GM23338 (cell line): ENCODE data around the gene ODAD4. TPM values are rescaled to one million over a fixed set of nuclear protein-coding genes. Genes with fewer than 3 reads are reported as not detected.
A peak's percentile ranks its signal among the peaks of the same experiment; 100 is the strongest.

ENCODE experiments used
- ATAC-seq: fragments of 200-7000 bp; cut with Tn5 transposase; 3 replicates; pipeline ENCODE4 v1.9.1; 2020
- DNase-seq: peaks from one replicate; pipeline ENCODE4 v3.0.0-alpha.2; 2015; ENCODE audit warnings: low spot score
- H2AFZ ChIP-seq: fragments of 200-600 bp; sonication (generic); 2 replicates; pipeline ENCODE4 v1.8.0; 2016; ENCODE audit warnings: antibody characterized with exemption, mild to moderate bottlenecking, moderate library complexity
- H3F3A ChIP-seq: fragments of 200-600 bp; sonication (generic); replicated peaks from 2 replicates; pipeline ENCODE4 v1.8.0; 2017; ENCODE audit warnings: antibody characterized with exemption, mixed run types, low read depth
- H3K27ac ChIP-seq: fragments of 200-600 bp; sonication (generic); 2 replicates; pipeline ENCODE4 v1.6.1; 2016; ENCODE audit warnings: low read depth
- H3K27me3 ChIP-seq: fragments of 200-600 bp; sonication (generic); 2 replicates; pipeline ENCODE4 v1.8.0; 2016; ENCODE audit warnings: mild to moderate bottlenecking, mixed run types, moderate library complexity; ENCODE audit not compliant: insufficient read depth
- H3K36me3 ChIP-seq: fragments of 200-600 bp; sonication (generic); 2 replicates; pipeline ENCODE4 v1.8.0; 2016; ENCODE audit warnings: mild to moderate bottlenecking; ENCODE audit not compliant: insufficient read depth
- H3K4me1 ChIP-seq: fragments of 200-600 bp; sonication (generic); 2 replicates; pipeline ENCODE4 v1.8.0; 2016; ENCODE audit warnings: mild to moderate bottlenecking, moderate library complexity; ENCODE audit not compliant: insufficient read depth
- H3K4me2 ChIP-seq: fragments of 200-600 bp; sonication (generic); 2 replicates; pipeline ENCODE4 v1.7.1; 2017; ENCODE audit warnings: mixed run types
- H3K4me3 ChIP-seq: fragments of 200-600 bp; sonication (generic); 2 replicates; pipeline ENCODE4 v1.6.1; 2016; ENCODE audit warnings: mixed run types
- H3K79me2 ChIP-seq: fragments of 200-600 bp; sonication (generic); replicated peaks from 2 replicates; pipeline ENCODE4 v1.8.0; 2017; ENCODE audit warnings: mild to moderate bottlenecking; ENCODE audit not compliant: insufficient read depth
- H3K9me2 ChIP-seq: fragments of 200-600 bp; sonication (generic); 2 replicates; pipeline ENCODE4 v1.8.0; 2017; ENCODE audit not compliant: insufficient read depth
- H4K20me1 ChIP-seq: fragments of 200-600 bp; sonication (generic); replicated peaks from 2 replicates; pipeline ENCODE4 v1.8.0; 2017; ENCODE audit warnings: mild to moderate bottlenecking; ENCODE audit not compliant: insufficient read depth
- H3K27ac Mint-ChIP-seq: 2 replicates; pipeline ENCODE4 v1.8.0; 2020; ENCODE audit warnings: inconsistent platforms, mild to moderate bottlenecking, moderate library complexity, mixed read lengths
- H3K27me3 Mint-ChIP-seq: 3 replicates; pipeline ENCODE4 v1.8.0; 2022; ENCODE audit warnings: low read depth, mild to moderate bottlenecking, moderate library complexity, mixed read lengths, inconsistent platforms; ENCODE audit not compliant: insufficient read depth, poor library complexity
- H3K36me3 Mint-ChIP-seq: 3 replicates; pipeline ENCODE4 v1.8.0; 2021; ENCODE audit warnings: low read depth, mild to moderate bottlenecking, inconsistent platforms, moderate library complexity, mixed read lengths
- H3K4me1 Mint-ChIP-seq: 3 replicates; pipeline ENCODE4 v1.8.0; 2020; ENCODE audit warnings: mild to moderate bottlenecking, inconsistent platforms, mixed read lengths
- H3K4me3 Mint-ChIP-seq: 3 replicates; pipeline ENCODE4 v1.8.0; 2021; ENCODE audit warnings: moderate library complexity, mild to moderate bottlenecking, inconsistent platforms, mixed read lengths
- H3K9me3 Mint-ChIP-seq: 3 replicates; pipeline ENCODE4 v1.8.0; 2020; ENCODE audit warnings: moderate library complexity, mild to moderate bottlenecking, inconsistent platforms, mixed read lengths
- CREB1 ChIP-seq: fragments of 250-450 bp; sonication (Bioruptor Pico); IDR thresholded peaks from 2 replicates; pipeline ENCODE4 v1.5.0; 2020; ENCODE audit warnings: low read depth, mild to moderate bottlenecking, moderate library complexity
- CTCF ChIP-seq, 2 experiments: fragments of 200-600 bp in 1 of 2; sonication (generic) in 1 of 2; conservative IDR thresholded peaks; 2 replicates each; pipeline versions ENCODE4 v1.5.1 to v1.6.1; 2016 to 2017; ENCODE audit warnings: antibody characterized with exemption in 2 of 2, low read depth in 2 of 2, mild to moderate bottlenecking in 2 of 2, moderate library complexity in 1 of 2
- ETS1 ChIP-seq: IDR thresholded peaks from 2 replicates; pipeline ENCODE4 v1.6.1; 2016; ENCODE audit warnings: antibody characterized with exemption
- EZH2 ChIP-seq: fragments of 200-600 bp; sonication (generic); IDR thresholded peaks from one replicate; pipeline ENCODE4 v1.8.0; 2017; ENCODE audit warnings: antibody characterized with exemption, mild to moderate bottlenecking, low read depth; ENCODE audit not compliant: unreplicated experiment
- EZH2phosphoT487 ChIP-seq: fragments of 200-600 bp; sonication (generic); IDR thresholded peaks from one replicate; pipeline ENCODE4 v1.8.1; 2018; ENCODE audit warnings: antibody characterized with exemption; ENCODE audit not compliant: unreplicated experiment
- JUNB ChIP-seq: IDR thresholded peaks from one replicate; pipeline ENCODE4 v1.6.1; 2016; ENCODE audit warnings: antibody characterized with exemption; ENCODE audit not compliant: unreplicated experiment
- NANOG ChIP-seq: IDR thresholded peaks from 2 replicates; pipeline ENCODE4 v1.6.1; 2016; ENCODE audit warnings: antibody characterized with exemption, borderline replicate concordance
- POLR2AphosphoS5 ChIP-seq: IDR thresholded peaks from 2 replicates; pipeline ENCODE4 v1.6.1; 2016; ENCODE audit warnings: antibody characterized with exemption, low read depth
- REST ChIP-seq: IDR thresholded peaks from one replicate; pipeline ENCODE4 v1.6.1; 2018; ENCODE audit warnings: antibody characterized with exemption; ENCODE audit not compliant: unreplicated experiment
- STAT1 ChIP-seq: IDR thresholded peaks from one replicate; pipeline ENCODE4 v1.6.1; 2016; ENCODE audit warnings: antibody characterized with exemption; ENCODE audit not compliant: unreplicated experiment
- ZNF114 ChIP-seq: fragments of 250-450 bp; sonication (Bioruptor Pico); IDR thresholded peaks from 2 replicates; pipeline ENCODE4 v1.5.0; 2020; ENCODE audit warnings: mild to moderate bottlenecking, moderate library complexity
- ZNF331 ChIP-seq: fragments of 250-450 bp; sonication (Bioruptor Pico); IDR thresholded peaks from 2 replicates; pipeline ENCODE4 v1.5.0; 2020; ENCODE audit warnings: low read depth, mild to moderate bottlenecking, moderate library complexity
- ZNF462 ChIP-seq: fragments of 250-450 bp; sonication (Bioruptor Pico); IDR thresholded peaks from 2 replicates; pipeline ENCODE4 v1.5.0; 2020; ENCODE audit warnings: mild to moderate bottlenecking, moderate library complexity
- polyA plus RNA-seq: library from polyadenylated mRNA; unstranded; fragments of >200 nt; fragmentation: Nextera tagmentation; extraction: Ambion mirVana; gene quantifications from 2 replicates; pipeline ENCODE4 v1.2.1, GENCODE V29; 2016
- total RNA-seq: library from RNA; depleted of rRNA; stranded (reverse); fragments of >200 nt; shearing (Covaris generic); gene quantifications from 2 replicates; pipeline ENCODE4 v1.2.3, GENCODE V29; 2014

ODAD4 gene
- total and polyA plus RNA-seq, 2 experiments from 2014 or later = 1.7 to 1.8 TPM

- no peaks in the 10 kb centered on the region for H4K20me1 ChIP-seq
- peak overlapping the region; percentile 46 for H3K4me2 ChIP-seq
- TF ChIP-seq ZNF114 (CRISPR knock-in tag) = no peak
- no peak for TF ChIP-seq EZH2
- no peak for TF ChIP-seq CTCF (conservative IDR thresholded peaks at IDR 0.05; ENCODE audit: low read depth in 2 of 2)
- no peak for TF ChIP-seq STAT1
- TF ChIP-seq EZH2phosphoT487 = no peak
- no peak for TF ChIP-seq REST
- no peak for TF ChIP-seq JUNB
- TF ChIP-seq NANOG = no peak
- no peak for TF ChIP-seq ZNF462 (CRISPR knock-in tag)
- TF ChIP-seq ETS1 = no peak
- TF ChIP-seq POLR2AphosphoS5 = no peak
- no peak for TF ChIP-seq ZNF331 (CRISPR knock-in tag)
- TF ChIP-seq CREB1 = no peak
- H3K4me1 ChIP-seq = peaks cover 19% of the 10 kb centered on the region
- H2AFZ ChIP-seq = no peak overlapping the region
- H3K27me3 Mint-ChIP-seq = peaks cover 12% of the 10 kb centered on the region
- H3K4me3 Mint-ChIP-seq = peak overlapping the region; percentile 16; the same call in 1 of the 3 replicates
- peak overlapping the region; percentile 4; the same call in 1 of the 2 replicates for H3K27ac ChIP-seq
- H3K9me3 Mint-ChIP-seq = no peaks in the 10 kb centered on the region; the same call in 2 of the 3 replicates
- H3K4me3 ChIP-seq = 0 out of 2 replicates have a peak overlapping the region, but pooled peaks have one; percentile 10
- H3K27me3 ChIP-seq = no peaks in the 10 kb centered on the region
- no peaks in the 10 kb centered on the region for H3K36me3 ChIP-seq
- peaks cover 10% of the 10 kb centered on the region; the same call in 1 of the 3 replicates for H3K36me3 Mint-ChIP-seq
- ATAC-seq = peak; percentile 21
- H3K27ac Mint-ChIP-seq = peak overlapping the region; percentile 68
- peaks cover 22% of the 10 kb centered on the region for H3K4me1 Mint-ChIP-seq
- H3K79me2 ChIP-seq = no peaks in the 10 kb centered on the region
- H3K9me2 ChIP-seq = no peaks in the 10 kb centered on the region
- DNase-seq = peak; percentile 60
- H3F3A ChIP-seq = peaks cover 10% of the 10 kb centered on the region; the same call in 1 of the 2 replicates
Observed at GRCh38 chr17:41957031-41957868, 26.8 kb downstream of the ODAD4 start.
